Mesenchymal stem cell (in vitro differentiated cells and primary cell): ENCODE results near the gene SLC24A4.
A peak's percentile ranks its signal among the peaks of the same experiment; 100 is the strongest.

ENCODE experiments used
- DNase-seq: peaks from one replicate; pipeline ENCODE4 v3.0.0-alpha.2; 2013
- H2AFZ ChIP-seq: one replicate; pipeline ENCODE4 v1.6.1; 2013; ENCODE audit warnings: low read depth, mild to moderate bottlenecking, control low read depth, inconsistent platforms, low read length, moderate library complexity
- H2AK5ac ChIP-seq: 2 replicates; pipeline ENCODE4 v1.6.1; 2013; ENCODE audit warnings: low read length, moderate library complexity, mild to moderate bottlenecking, inconsistent platforms; ENCODE audit not compliant: severe bottlenecking
- H2BK120ac ChIP-seq: one replicate; pipeline ENCODE4 v1.6.1; 2013; ENCODE audit warnings: low read depth, mild to moderate bottlenecking, inconsistent platforms, low read length, moderate library complexity
- H2BK12ac ChIP-seq, 2 experiments: one replicate each; pipeline ENCODE4 v1.6.1; 2013; ENCODE audit warnings: inconsistent platforms in 2 of 2, low read length in 2 of 2, mild to moderate bottlenecking in 2 of 2, moderate library complexity in 2 of 2, control low read depth in 1 of 2
- H2BK15ac ChIP-seq: one replicate; pipeline ENCODE4 v1.6.1; 2013; ENCODE audit warnings: mild to moderate bottlenecking, low read depth, inconsistent platforms; ENCODE audit not compliant: poor library complexity, severe bottlenecking
- H2BK5ac ChIP-seq: 2 replicates; pipeline ENCODE4 v1.6.1; 2013; ENCODE audit warnings: low read depth, mild to moderate bottlenecking, low read length, control low read depth, inconsistent platforms; ENCODE audit not compliant: poor library complexity, severe bottlenecking
- H3K14ac ChIP-seq, 2 experiments: one replicate each; pipeline ENCODE4 v1.6.1; 2013; ENCODE audit warnings: inconsistent platforms in 2 of 2, low read length in 2 of 2, control low read depth in 1 of 2, mild to moderate bottlenecking in 1 of 2, moderate library complexity in 1 of 2
- H3K18ac ChIP-seq, 2 experiments: one replicate each; pipeline ENCODE4 v1.6.1; 2013; ENCODE audit warnings: inconsistent platforms in 2 of 2, low read length in 2 of 2, control low read depth in 1 of 2, low read depth in 1 of 2, mild to moderate bottlenecking in 1 of 2
- H3K23ac ChIP-seq, 2 experiments: one replicate each; pipeline ENCODE4 v1.6.1; 2013; ENCODE audit warnings: inconsistent platforms in 2 of 2, low read length in 2 of 2, mild to moderate bottlenecking in 2 of 2, moderate library complexity in 2 of 2, control low read depth in 1 of 2
- H3K27ac ChIP-seq: 2 replicates; pipeline ENCODE4 v1.5.1; 2013; ENCODE audit warnings: mild to moderate bottlenecking, moderate library complexity, low read length, control low read depth, inconsistent platforms; ENCODE audit not compliant: poor library complexity, severe bottlenecking
- H3K27me3 ChIP-seq, 2 experiments: 2 replicates each; pipeline versions ENCODE4 v1.6.1 to v1.7.0; 2013; ENCODE audit warnings: low read length in 2 of 2, mild to moderate bottlenecking in 2 of 2, moderate library complexity in 2 of 2, control low read depth in 1 of 2, inconsistent platforms in 1 of 2; ENCODE audit not compliant: control insufficient read depth in 1 of 2, insufficient read depth in 1 of 2
- H3K36me3 ChIP-seq, 2 experiments: 2 replicates each; pipeline versions ENCODE4 v1.6.1 to v1.7.0; 2013; ENCODE audit warnings: low read length in 2 of 2, control low read depth in 1 of 2, inconsistent platforms in 1 of 2, low read depth in 1 of 2, mild to moderate bottlenecking in 1 of 2; ENCODE audit not compliant: insufficient read depth in 2 of 2, control insufficient read depth in 1 of 2
- H3K4ac ChIP-seq, 2 experiments: one replicate each; pipeline ENCODE4 v1.6.1; 2013; ENCODE audit warnings: inconsistent platforms in 2 of 2, low read length in 2 of 2, mild to moderate bottlenecking in 2 of 2, moderate library complexity in 2 of 2, control low read depth in 1 of 2, low read depth in 1 of 2
- H3K4me1 ChIP-seq: 2 replicates; pipeline ENCODE4 v1.6.1; 2013; ENCODE audit warnings: low read depth, low read length, control low read depth; ENCODE audit not compliant: control insufficient read depth, insufficient read depth
- H3K4me2 ChIP-seq: 2 replicates; pipeline ENCODE4 v1.6.1; 2013; ENCODE audit warnings: low read length, mild to moderate bottlenecking, inconsistent platforms; ENCODE audit not compliant: poor library complexity, severe bottlenecking
- H3K4me3 ChIP-seq, 2 experiments: 2 replicates each; pipeline versions ENCODE4 v1.5.1 to v1.7.0; 2013; ENCODE audit warnings: low read length in 2 of 2, mild to moderate bottlenecking in 2 of 2, control low read depth in 1 of 2, low read depth in 1 of 2; ENCODE audit not compliant: insufficient read depth in 1 of 2
- H3K79me1 ChIP-seq: replicated peaks from 2 replicates; pipeline ENCODE4 v1.6.1; 2013; ENCODE audit warnings: mild to moderate bottlenecking, control low read depth, low read length, inconsistent platforms; ENCODE audit not compliant: poor library complexity, severe bottlenecking
- H3K9ac ChIP-seq: 2 replicates; pipeline ENCODE4 v1.7.0; 2013; ENCODE audit warnings: mild to moderate bottlenecking, low read length, moderate library complexity
- H3K9me3 ChIP-seq: 2 replicates; pipeline ENCODE4 v1.7.0; 2013; ENCODE audit warnings: mild to moderate bottlenecking, low read length; ENCODE audit not compliant: control insufficient read depth
- H4K8ac ChIP-seq: one replicate; pipeline ENCODE4 v1.6.1; 2013; ENCODE audit warnings: inconsistent platforms, mild to moderate bottlenecking, low read length, moderate library complexity
- H4K91ac ChIP-seq: one replicate; pipeline ENCODE4 v1.6.1; 2013; ENCODE audit warnings: mild to moderate bottlenecking, low read length, inconsistent platforms
- WGBS: methylation state at CpG from one replicate; pipeline ENCODE4 v1.1.7; 2013; ENCODE audit warnings: mixed read lengths; 5-methylcytosine and 5-hydroxymethylcytosine counted together

SLC24A4 gene

DNA sequence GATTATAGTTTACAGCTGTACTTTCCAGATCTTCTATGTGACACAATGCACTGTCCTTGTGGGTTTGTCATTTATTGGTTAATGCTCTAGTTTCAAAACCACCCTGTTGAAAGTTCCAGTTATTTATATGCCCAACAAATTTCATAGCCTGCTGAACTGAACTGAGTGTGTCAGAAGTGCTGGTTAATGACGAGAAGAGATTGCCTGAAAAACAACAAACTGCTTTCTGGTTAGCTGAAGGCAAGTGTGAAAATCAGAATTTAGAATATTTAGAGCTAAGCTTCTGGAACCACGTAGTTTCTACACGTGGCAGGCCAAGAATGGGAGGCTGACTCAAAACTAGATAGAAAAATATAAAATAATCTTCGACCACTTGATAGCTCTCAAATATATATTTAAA, 171.5 kb downstream of the SLC24A4 start:
- peak; percentile 59 for DNase-seq
- Histone ChIP-seq H2BK12ac (no peak overlapping the region), H3K23ac (no peak overlapping the region), H2BK5ac (no peak overlapping the region), H3K27me3 (no peaks in the 10 kb centered on the region), H3K14ac (no peak overlapping the region), H3K4me2 (no peak overlapping the region), H3K36me3 (no peaks in the 10 kb centered on the region), H4K91ac (no peak overlapping the region), H2AFZ (no peak overlapping the region), H2BK120ac (no peak overlapping the region), H3K4me1 (peaks cover 4% of the 10 kb centered on the region), H2BK15ac (no peak overlapping the region), H2AK5ac (no peak overlapping the region), H3K4me3 (no peak overlapping the region), H3K79me1 (no peaks in the 10 kb centered on the region), H3K4ac (no peak overlapping the region), H3K9me3 (no peaks in the 10 kb centered on the region), H4K8ac (no peak overlapping the region), H3K9ac (no peak overlapping the region), H3K27ac (no peak overlapping the region), H3K18ac (no peak overlapping the region)
- 77% methylated on average over 2 of the region's 4 CpGs for WGBS

DNA sequence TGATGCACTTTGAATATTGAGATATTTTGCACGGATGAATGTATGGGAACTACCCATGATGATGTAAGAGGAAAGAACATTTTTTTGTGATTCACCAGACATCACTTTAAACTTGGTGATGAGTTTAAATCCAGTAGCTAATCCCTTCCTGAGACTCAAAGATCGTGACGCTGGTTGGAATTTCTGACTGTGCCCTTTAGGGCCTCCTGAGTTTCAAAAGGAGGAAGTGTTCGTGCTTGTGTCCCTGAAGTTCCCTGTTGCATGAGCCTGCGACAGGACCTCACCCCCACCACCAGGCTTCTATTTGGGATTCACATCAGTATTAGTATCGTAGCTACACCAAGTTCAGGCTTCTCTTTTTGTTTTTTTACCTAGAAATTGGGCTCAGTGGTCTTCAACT, 172.1 kb downstream of the SLC24A4 start:
- WGBS = 43% methylated on average over 6 of the region's 6 CpGs
- Histone ChIP-seq H4K91ac (no peak overlapping the region), H3K9ac (no peak overlapping the region), H2AFZ (no peak overlapping the region), H2BK12ac (no peak overlapping the region), H3K23ac (no peak overlapping the region), H3K27ac (no peak overlapping the region), H2BK5ac (no peak overlapping the region), H4K8ac (peak overlapping the region; percentile 45), H3K9me3 (no peaks in the 10 kb centered on the region), H3K4me2 (no peak overlapping the region), H3K79me1 (no peaks in the 10 kb centered on the region), H3K4me3 (no peak overlapping the region), H2BK15ac (no peak overlapping the region), H3K4ac (no peak overlapping the region), H3K36me3 (no peaks in the 10 kb centered on the region), H2AK5ac (no peak overlapping the region), H3K4me1 (peaks cover 2% of the 10 kb centered on the region), H3K18ac (no peak overlapping the region), H3K27me3 (no peaks in the 10 kb centered on the region), H2BK120ac (no peak overlapping the region), H3K14ac (no peak overlapping the region)
- DNase-seq = peak; percentile 95

DNA sequence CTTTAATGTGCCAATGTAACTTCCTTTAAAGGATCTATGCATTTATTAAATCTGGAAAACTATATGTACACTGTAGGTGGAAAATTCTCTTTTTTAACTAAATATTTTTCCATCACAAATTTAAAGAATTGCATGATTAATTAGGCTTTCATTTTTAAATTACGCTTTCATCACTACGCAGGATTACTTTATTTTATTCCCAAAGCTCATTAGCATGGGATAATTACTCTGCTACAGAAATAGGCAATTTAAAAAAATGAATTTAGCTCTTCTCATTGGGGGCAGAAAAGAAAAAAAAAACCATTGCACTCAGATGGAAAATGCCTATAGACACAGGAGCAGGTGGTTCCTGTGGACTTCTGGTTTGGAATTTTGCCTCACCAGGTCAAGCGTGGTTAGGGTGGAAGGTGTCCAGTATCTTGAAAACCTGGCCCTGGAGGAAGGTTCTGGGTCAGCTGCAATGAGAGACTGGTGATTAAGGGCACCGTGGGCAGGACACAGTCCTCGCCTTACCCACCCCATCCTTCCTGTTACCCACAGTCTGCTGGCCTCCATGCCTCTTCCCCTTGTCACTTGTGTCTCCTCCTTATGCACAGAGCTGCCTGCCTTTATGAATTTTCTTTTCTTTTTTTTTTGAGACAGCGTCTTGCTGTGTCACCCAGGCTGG, 173.4 kb downstream of the SLC24A4 start:
- H3K4me1 ChIP-seq = peaks cover 1% of the 10 kb centered on the region

DNA sequence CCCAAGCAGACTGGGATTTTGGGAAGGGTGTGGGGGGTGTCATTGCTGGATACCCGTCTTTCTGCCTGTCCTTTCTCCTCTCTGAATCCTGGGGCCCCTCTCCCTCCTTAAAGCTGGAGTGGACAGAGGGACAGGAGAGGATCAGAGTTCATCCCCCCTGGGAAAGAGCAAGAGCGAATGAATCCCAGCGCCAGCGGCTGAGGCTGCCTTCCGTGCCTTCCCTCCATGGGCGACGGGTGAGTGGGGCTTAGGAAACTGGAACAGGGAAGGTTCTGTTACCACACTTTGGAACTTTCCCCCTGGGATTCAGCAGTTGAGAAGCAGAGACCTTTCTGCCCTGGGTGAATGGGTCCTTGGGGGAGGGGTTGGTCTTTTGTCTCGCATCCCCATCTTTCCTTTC, 174.4 kb downstream of the SLC24A4 start:
- Histone ChIP-seq H2BK12ac (no peak overlapping the region), H2BK15ac (no peak overlapping the region), H3K4ac (no peak overlapping the region), H3K9me3 (no peaks in the 10 kb centered on the region), H3K18ac (no peak overlapping the region), H3K27me3 (no peaks in the 10 kb centered on the region), H3K79me1 (no peaks in the 10 kb centered on the region), H2BK5ac (no peak overlapping the region), H2AFZ (no peak overlapping the region), H4K91ac (no peak overlapping the region), H3K4me1 (peaks cover 5% of the 10 kb centered on the region), H3K27ac (no peak overlapping the region), H3K9ac (no peak overlapping the region), H2BK120ac (no peak overlapping the region), H4K8ac (no peak overlapping the region), H3K14ac (peak overlapping the region in 1 of 2 experiments; percentile 53), H2AK5ac (no peak overlapping the region), H3K4me2 (no peak overlapping the region), H3K4me3 (no peak overlapping the region), H3K23ac (no peak overlapping the region), H3K36me3 (no peaks in the 10 kb centered on the region)
- WGBS = 93% methylated on average over 7 of the region's 8 CpGs
- no peak for DNase-seq

More for the DNA sequence above, 173.4 kb downstream of the SLC24A4 start:
- Histone ChIP-seq H2BK12ac (no peak overlapping the region), H3K27me3 (no peaks in the 10 kb centered on the region), H3K4me3 (no peak overlapping the region), H3K14ac (no peak overlapping the region), H2BK15ac (no peak overlapping the region), H3K36me3 (no peaks in the 10 kb centered on the region), H2BK5ac (no peak overlapping the region), H2BK120ac (no peak overlapping the region), H3K79me1 (no peaks in the 10 kb centered on the region), H3K9me3 (no peaks in the 10 kb centered on the region), H3K4me2 (no peak overlapping the region), H4K8ac (no peak overlapping the region), H3K18ac (no peak overlapping the region), H3K4ac (no peak overlapping the region), H3K23ac (no peak overlapping the region), H4K91ac (peak overlapping the region; percentile 28), H3K9ac (no peak overlapping the region), H3K27ac (no peak overlapping the region), H2AK5ac (no peak overlapping the region), H2AFZ (no peak overlapping the region)
- WGBS = 89% methylated on average over 4 of the region's 6 CpGs
- DNase-seq = no peak
